ENCODE data around the gene RCVRN.

The RCVRN gene

GRCh38 chr17:9905078-9905415, at the start of gene RCVRN:
Gene RCVRN (minus strand): TSS chr17:9905271. CDS start chr17:9905180, 91 bp downstream.
- DNase-seq (ENCODE audit: low read depth, low spot score): no peak

DNA sequence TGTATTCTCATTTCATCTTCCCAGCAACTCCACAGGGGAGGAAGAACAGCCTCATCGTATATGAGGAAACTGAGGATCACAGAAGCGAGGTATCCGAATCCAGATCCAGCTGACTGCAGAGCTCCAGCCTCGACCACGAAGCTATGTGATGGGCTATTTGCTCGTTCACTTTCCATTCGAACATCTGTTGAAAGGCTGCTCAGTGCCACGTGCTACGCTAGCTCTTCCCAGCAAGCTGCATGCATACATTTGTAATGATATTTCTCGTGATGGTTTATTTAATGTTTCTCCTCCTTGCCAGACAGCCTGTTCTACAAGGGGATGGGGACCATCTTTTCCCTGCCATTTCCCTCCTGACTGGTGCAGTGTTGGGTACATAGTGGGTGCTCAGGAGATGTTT, 48.4 kb upstream of the RCVRN start:
- no peak for DNase-seq (ENCODE audit: low read depth, low spot score)

- DNase-seq (ENCODE audit: low read depth, low spot score): no peak
Measured at GRCh38 chr17:9951803-9952202, 46.7 kb upstream of the RCVRN start.

DNA sequence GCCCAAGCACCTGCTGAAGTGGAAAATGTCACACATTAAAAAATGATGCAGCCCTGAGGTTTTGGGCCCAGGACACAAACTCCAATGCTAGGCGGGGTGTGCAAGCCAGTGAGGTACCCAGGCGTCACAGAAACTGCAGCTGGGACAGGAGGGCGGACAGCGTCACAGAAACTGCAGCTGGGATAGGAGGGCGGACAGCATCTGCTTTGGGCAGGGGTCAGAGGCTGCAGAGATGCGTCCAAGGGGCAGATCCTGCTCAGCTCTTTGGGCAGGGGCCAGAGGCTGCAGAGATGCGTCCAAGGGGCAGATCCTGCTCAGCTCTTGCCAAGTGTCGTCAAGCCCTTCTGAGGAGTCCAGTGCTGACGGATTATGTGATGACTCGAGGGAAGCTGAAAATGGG, 43.9 kb upstream of the RCVRN start:
- no peak for DNase-seq (ENCODE audit: low read depth, low spot score)

DNA sequence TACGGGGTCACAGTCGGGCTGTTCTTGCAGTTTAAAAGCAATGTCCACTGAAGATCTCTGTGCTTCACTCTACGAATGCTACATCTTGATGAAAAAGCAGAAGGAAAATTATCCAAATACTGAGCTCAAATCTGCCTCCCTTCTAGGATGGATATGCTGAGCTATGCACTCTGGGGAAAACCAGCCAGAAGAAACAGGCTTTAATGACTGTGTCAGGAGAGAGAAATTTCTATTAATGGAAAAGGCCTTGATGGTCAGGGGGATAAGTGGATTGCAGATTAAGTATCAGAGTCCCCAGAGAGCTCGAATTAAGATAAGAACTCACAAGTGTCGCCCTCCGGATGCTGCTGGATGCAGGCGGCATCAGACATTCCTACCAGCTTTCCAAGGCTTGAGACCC, 39.6 kb upstream of the RCVRN start:
- no peak for DNase-seq (ENCODE audit: low read depth, low spot score)

DNA sequence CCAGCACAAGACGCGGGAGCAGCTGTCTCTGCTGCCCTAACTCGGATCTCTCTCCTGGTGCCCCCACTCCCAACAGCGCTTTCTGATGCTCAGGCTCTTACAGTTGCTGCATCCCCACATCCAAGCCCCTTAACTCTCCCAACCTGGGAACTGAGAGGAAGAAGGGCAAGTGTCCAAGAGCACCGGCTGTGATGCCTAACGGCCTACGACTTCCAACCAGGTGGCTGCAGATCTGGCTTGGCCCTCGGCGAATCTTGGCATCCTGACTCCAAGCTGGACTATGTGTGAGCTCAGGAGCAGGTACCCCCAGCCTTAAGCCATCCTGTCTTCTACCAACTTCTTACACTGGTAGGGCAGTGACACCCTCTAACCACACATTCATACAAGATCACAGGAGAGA, 38.3 kb upstream of the RCVRN start:
- no peak for DNase-seq (ENCODE audit: low read depth, low spot score)

- no peak for DNase-seq (ENCODE audit: low read depth, low spot score)
Measured at GRCh38 chr17:9942885-9943284, 37.8 kb upstream of the RCVRN start.

DNA sequence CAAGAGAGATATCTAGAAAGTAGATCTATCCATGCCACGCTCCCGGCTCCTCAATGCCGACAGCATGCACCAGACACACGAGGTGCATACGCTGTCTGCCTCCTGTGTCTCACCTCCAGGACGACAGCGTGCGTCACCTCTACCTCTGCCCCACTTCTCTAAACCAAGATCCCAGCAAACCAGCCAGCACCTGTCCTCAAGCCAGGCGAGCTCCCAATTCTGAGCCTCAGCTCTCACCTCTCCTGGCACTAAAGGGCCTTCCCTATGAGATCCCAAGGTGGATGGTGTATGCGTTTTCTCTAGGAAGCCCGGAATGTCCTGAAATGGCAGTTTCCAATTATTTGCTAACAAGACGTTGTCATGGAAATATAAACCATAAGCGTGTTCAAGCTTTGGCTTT, 36.2 kb upstream of the RCVRN start:
- DNase-seq (ENCODE audit: low read depth, low spot score): no peak

- no peak for DNase-seq (ENCODE audit: low read depth, low spot score)
Measured at GRCh38 chr17:9940841-9941240, 35.8 kb upstream of the RCVRN start.

GRCh38 chr17:9938764-9939163, 33.7 kb upstream of the RCVRN start:
- DNase-seq (ENCODE audit: low read depth, low spot score): no peak

DNA sequence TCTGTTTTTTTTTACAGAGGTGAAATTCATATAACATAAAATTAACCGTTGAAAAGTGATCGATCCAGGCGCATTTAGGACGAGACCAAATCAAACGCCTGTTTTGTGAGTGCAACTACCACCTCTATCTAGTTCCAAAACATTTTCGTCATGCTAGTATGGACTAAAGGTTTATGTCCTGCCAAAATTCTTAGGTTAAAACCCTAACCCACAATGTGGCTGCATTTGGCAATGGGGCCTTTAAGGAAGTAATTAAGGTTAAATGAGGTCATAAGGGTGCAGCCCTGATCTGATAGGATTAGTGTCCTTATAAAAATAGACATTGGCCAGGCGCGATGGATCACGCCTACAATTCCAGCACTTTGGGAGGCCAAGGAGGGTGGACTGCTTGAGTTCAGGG, 32.8 kb upstream of the RCVRN start:
- no peak for DNase-seq (ENCODE audit: low read depth, low spot score)

- DNase-seq (ENCODE audit: low read depth, low spot score): no peak
Measured at GRCh38 chr17:9937241-9937761, 32.2 kb upstream of the RCVRN start.

- no peak for DNase-seq (ENCODE audit: low read depth, low spot score)
Measured at GRCh38 chr17:9936095-9936494, 31.0 kb upstream of the RCVRN start.

GRCh38 chr17:9935408-9935807, 30.3 kb upstream of the RCVRN start:
- no peak for DNase-seq (ENCODE audit: low read depth, low spot score)

GRCh38 chr17:9934331-9934730, 29.3 kb upstream of the RCVRN start:
- DNase-seq (ENCODE audit: low read depth, low spot score): no peak

DNA sequence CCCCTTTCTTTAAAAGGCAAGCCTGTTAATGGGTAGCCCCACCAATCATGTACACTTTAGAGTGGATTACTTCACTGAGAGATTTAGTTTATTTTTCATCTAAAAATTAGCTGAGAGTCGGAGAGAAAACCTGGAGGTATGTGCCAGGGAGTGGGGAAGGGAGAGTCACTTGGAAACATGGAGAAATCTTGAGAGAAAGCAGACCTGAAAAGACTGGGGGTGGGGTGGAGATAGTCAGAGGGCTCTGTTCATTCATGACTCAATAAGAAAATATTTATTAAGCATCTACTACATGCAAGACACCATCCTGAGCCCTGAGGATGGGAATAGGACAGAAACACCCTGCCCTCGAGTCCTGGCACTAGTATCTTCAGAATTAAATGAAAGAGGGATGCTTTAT, 27.4 kb upstream of the RCVRN start:
- no peak for DNase-seq (ENCODE audit: low read depth, low spot score)

- no peak for DNase-seq (ENCODE audit: low read depth, low spot score)
Measured at GRCh38 chr17:9931144-9931741, 26.2 kb upstream of the RCVRN start.

DNA sequence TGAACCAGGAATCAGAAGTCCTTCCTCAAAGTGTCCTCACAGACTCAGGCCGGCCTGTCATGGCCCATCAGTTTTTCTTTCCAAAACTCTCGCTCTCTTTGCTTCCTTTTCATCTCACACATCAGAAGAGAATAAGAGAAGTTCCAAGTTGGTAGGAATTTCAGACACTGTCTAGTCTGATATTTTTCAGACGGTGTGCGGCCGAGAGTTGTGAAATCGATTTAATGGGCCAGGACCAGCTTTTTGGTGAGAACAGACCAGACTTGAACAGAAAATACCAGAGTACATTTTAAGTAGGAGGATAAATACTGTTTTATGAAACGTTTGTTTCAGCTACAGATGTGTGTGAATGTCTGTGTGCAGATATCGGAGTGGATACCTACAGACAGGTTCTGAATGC, 24.8 kb upstream of the RCVRN start:
- no peak for DNase-seq (ENCODE audit: low read depth, low spot score)

GRCh38 chr17:9928601-9929333, 23.7 kb upstream of the RCVRN start:
- no peak for DNase-seq (ENCODE audit: low read depth, low spot score)

DNA sequence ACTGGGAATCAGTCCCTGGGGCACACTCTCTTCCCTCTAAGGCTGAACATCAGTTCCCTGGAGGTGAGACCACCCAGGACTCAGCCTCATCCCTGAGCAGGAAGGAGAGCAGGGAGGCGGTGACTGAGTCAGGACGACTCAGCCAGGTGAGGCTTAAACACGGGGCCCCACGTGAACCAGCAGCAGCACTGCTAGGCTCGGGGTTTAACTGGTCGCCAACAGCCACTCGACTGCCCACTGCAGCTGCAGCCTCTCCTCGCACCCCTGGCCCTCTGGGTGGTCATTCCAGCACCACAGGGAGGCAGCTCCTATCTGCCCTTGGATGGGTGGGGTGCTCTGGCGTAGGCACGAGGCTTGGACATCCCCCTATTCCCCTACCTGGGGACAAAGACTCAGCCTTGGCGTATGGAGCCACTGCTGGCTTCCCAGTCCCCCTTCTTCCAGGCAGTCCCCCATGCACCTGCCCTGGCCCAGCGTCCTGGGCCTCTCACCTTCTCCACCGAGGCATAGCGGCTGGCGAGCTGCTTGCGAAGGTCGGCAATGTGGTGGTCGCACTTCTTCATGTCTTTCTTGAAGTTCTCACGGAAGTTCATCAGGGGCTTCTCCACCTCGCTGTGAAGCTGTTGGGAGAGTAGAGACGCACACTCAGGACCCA, 21.2 kb upstream of the RCVRN start:
- DNase-seq (ENCODE audit: low read depth, low spot score): no peak

GRCh38 chr17:9925457-9925856, 20.4 kb upstream of the RCVRN start:
- DNase-seq (ENCODE audit: low read depth, low spot score): no peak

DNA sequence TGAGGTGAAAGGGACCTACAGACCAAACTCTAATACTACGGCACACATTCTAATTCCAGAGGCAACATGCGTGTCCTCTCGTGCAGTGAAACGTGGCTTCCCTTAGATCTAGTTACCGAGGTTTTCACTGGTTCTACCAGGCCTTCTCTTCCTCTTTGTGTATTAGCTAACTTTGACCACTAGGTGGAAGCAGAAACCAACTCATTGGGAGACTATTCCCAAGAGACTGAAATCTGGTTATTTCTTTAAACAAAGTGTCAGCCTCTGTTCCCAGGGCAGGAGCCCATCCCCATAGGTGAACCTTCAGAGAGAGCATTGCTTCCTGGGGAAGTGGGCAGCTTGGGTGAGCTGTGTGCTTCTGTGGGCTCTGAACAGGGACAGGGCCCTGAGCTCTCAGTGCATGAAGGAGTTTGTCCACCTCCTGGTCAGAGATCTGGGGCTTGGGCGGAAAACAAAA, 19.7 kb upstream of the RCVRN start:
- no peak for DNase-seq (ENCODE audit: low read depth, low spot score)

Measured in activated naive CD8-positive, alpha-beta T cell treated with anti-CD3 and anti-CD28 coated beads, Interleukin-2, amount 50 U/mL, for 16 hours (primary cell).